Measurements from ENCODE around the gene CLHC1. TPM values are rescaled to one million over a fixed set of nuclear protein-coding genes. Genes with fewer than 3 reads are reported as not detected.

CLHC1 gene
- total RNA-seq, 1 experiment from 2014 or later: 11.1 TPM

DNA sequence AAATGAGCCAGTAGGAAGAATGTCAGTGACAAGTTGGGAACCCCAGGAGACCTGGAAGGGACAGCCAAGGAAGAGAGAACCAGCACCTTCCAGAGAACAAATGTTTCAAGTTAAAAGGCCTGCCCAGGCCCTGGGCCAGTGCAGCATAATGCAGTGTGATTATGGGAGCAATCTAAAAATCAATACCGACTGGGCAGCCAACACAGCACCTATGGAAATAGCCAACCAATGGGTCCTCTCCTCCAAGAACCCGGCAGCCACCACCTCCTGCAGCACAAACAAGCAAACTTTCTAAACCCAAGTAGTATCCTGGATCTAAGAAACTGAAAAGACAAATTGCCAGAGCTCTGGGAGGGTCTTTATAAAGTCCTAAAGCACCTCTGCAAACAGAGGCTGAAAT is 71.7 kb downstream of the CLHC1 start:
- Histone ChIP-seq H3K27me3 (ENCODE audit: insufficient read depth, low read length) (no peaks in the 10 kb centered on the region), H3K9me3 (ENCODE audit: control insufficient read depth in 1 of 2, insufficient read depth in 1 of 2, low read depth in 1 of 2, low read length in 2 of 2) (no peaks in the 10 kb centered on the region), H3K4me2 (ENCODE audit: low read length) (no peak overlapping the region), H2AFZ (ENCODE audit: low read depth, low read length, poor library complexity, severe bottlenecking) (no peak overlapping the region), H4K20me1 (ENCODE audit: insufficient read depth) (no peaks in the 10 kb centered on the region), H3K9ac (ENCODE audit: low read length) (no peak overlapping the region), H3K4me3 (replicated peaks in 1 of 2; ENCODE audit: low read depth in 1 of 2, low read length in 2 of 2) (no peak overlapping the region), H3K4me1 (ENCODE audit: control insufficient read depth in 1 of 2, insufficient read depth in 2 of 2, low read length in 2 of 2) (peaks cover 0 to 7% of the 10 kb centered on the region in 2 experiments; a peak in 1 of 4 replicates), H3K79me2 (ENCODE audit: insufficient read depth, low read length) (no peaks in the 10 kb centered on the region), H3K36me3 (ENCODE audit: control insufficient read depth in 1 of 2, insufficient read depth in 2 of 2, low read length in 2 of 2) (no peaks in the 10 kb centered on the region), H3K9me2 (ENCODE audit: insufficient read depth) (no peaks in the 10 kb centered on the region), H3K27ac (ENCODE audit: low read depth, low read length) (no peak overlapping the region)
- ChIA-PET RAD21 (ENCODE audit: low non-redundant PET in 1 of 2, low total read pairs in 2 of 2, uncharacterized antibody in 2 of 2, unreplicated experiment in 2 of 2) (no interaction called here), CTCF (no interaction called here), POLR2A (interaction anchor here (1.6 kb wide), 1 partner anchor 45 kb away, joined by 5 read pairs; no protein-coding TSS in a partner anchor)
- no peak for ATAC-seq
- no TSS peak for BruUV-seq (replicated peaks)
- TF ChIP-seq, protein P1, sequence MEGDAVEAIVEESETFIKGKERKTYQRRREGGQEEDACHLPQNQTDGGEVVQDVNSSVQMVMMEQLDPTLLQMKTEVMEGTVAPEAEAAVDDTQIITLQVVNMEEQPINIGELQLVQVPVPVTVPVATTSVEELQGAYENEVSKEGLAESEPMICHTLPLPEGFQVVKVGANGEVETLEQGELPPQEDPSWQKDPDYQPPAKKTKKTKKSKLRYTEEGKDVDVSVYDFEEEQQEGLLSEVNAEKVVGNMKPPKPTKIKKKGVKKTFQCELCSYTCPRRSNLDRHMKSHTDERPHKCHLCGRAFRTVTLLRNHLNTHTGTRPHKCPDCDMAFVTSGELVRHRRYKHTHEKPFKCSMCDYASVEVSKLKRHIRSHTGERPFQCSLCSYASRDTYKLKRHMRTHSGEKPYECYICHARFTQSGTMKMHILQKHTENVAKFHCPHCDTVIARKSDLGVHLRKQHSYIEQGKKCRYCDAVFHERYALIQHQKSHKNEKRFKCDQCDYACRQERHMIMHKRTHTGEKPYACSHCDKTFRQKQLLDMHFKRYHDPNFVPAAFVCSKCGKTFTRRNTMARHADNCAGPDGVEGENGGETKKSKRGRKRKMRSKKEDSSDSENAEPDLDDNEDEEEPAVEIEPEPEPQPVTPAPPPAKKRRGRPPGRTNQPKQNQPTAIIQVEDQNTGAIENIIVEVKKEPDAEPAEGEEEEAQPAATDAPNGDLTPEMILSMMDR (IDR thresholded peaks at IDR 0.05 in 2 of 3, conservative IDR thresholded peaks at IDR 0.05 in 1 of 3; ENCODE audit: borderline replicate concordance in 1 of 3, insufficient read depth in 1 of 3, low read depth in 2 of 3, low read length in 2 of 3): no peak
- no peak for TF ChIP-seq SIN3A (IDR thresholded peaks at IDR 0.05; ENCODE audit: low read depth)
- TF ChIP-seq ZNF274 (IDR thresholded peaks at IDR 0.05; ENCODE audit: low read depth, low read length): no peak
- no peak for TF ChIP-seq EZH2phosphoT487 (IDR thresholded peaks at IDR 0.05; ENCODE audit: borderline replicate concordance)
- TF ChIP-seq EZH2 (IDR thresholded peaks at IDR 0.05): no peak
- no peak for TF ChIP-seq YY1 (IDR thresholded peaks at IDR 0.05; ENCODE audit: extremely low read depth, insufficient replicate concordance, low read depth, low read length)
- TF ChIP-seq POLR2AphosphoS5 (IDR thresholded peaks at IDR 0.05; ENCODE audit: low read depth, low read length): no peak
- no peak for TF ChIP-seq CBX3 (IDR thresholded peaks at IDR 0.05; ENCODE audit: low read depth)
- intact Hi-C loops (cut with micrococcal nuclease): no loop called here
- no peak for DNase-seq (ENCODE audit: low read depth, low spot score)

DNA sequence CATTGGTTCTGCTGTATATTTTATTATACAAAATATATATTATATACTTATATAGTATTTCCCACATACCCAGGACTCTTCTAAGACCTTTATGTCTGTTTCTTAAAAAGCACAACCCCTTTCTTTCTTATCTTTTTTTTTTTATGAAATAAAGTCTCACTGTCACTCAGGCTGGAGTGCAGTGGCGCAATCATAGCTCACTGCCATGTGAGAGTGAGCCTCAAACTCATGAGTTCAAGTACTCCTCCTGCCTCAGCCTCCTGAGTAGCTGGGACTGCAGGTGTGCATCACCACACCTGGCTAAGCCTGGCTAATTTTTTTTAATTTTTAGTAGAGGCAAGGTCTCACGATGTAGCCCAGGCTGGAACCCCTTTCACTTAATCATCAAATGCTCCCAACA is 72.3 kb downstream of the CLHC1 start:
- ATAC-seq: no peak
- no peaks in the 10 kb centered on the region for H4K20me1 ChIP-seq (ENCODE audit: insufficient read depth)
- no peaks in the 10 kb centered on the region for H3K9me3 ChIP-seq (ENCODE audit: control insufficient read depth in 1 of 2, insufficient read depth in 1 of 2, low read depth in 1 of 2, low read length in 2 of 2)
- CTCF ChIA-PET: no interaction called here
- H3K9me2 ChIP-seq (ENCODE audit: insufficient read depth): no peaks in the 10 kb centered on the region
- POLR2A ChIA-PET: interaction anchor here (1.6 kb wide), 1 partner anchor 44 kb away, joined by 5 read pairs; no protein-coding TSS in a partner anchor
- no peak overlapping the region for H3K4me3 ChIP-seq (replicated peaks in 1 of 2; ENCODE audit: low read depth in 1 of 2, low read length in 2 of 2)
- peaks cover 0 to 6% of the 10 kb centered on the region in 2 experiments; a peak in 1 of 4 replicates for H3K4me1 ChIP-seq (ENCODE audit: control insufficient read depth in 1 of 2, insufficient read depth in 2 of 2, low read length in 2 of 2)
- intact Hi-C loops (cut with micrococcal nuclease): no loop called here
- no peak overlapping the region for H3K9ac ChIP-seq (ENCODE audit: low read length)
- no peaks in the 10 kb centered on the region for H3K36me3 ChIP-seq (ENCODE audit: control insufficient read depth in 1 of 2, insufficient read depth in 2 of 2, low read length in 2 of 2)
- RAD21 ChIA-PET (ENCODE audit: low non-redundant PET in 1 of 2, low total read pairs in 2 of 2, uncharacterized antibody in 2 of 2, unreplicated experiment in 2 of 2): no interaction called here
- no peaks in the 10 kb centered on the region for H3K79me2 ChIP-seq (ENCODE audit: insufficient read depth, low read length)
- no peak overlapping the region for H3K27ac ChIP-seq (ENCODE audit: low read depth, low read length)
- TF ChIP-seq EGR1 (IDR thresholded peaks at IDR 0.05; ENCODE audit: low read depth): no peak
- TF ChIP-seq RAD21 (IDR thresholded peaks at IDR 0.05; ENCODE audit: low read depth): no peak
- TF ChIP-seq ZFX (IDR thresholded peaks at IDR 0.05): no peak
- TF ChIP-seq YY1 (IDR thresholded peaks at IDR 0.05; ENCODE audit: extremely low read depth, insufficient replicate concordance, low read depth, low read length): no peak
- TF ChIP-seq SIN3A (IDR thresholded peaks at IDR 0.05; ENCODE audit: low read depth): no peak
- TF ChIP-seq FOSL1 (IDR thresholded peaks at IDR 0.05; ENCODE audit: low read depth): no peak
- TF ChIP-seq EZH2phosphoT487 (IDR thresholded peaks at IDR 0.05; ENCODE audit: borderline replicate concordance): no peak
- no peak for TF ChIP-seq CEBPB (IDR thresholded peaks at IDR 0.05; ENCODE audit: low read depth)
- no peak for TF ChIP-seq ELF1 (IDR thresholded peaks at IDR 0.05; ENCODE audit: borderline replicate concordance, low read depth)
- no peak for TF ChIP-seq SRF (IDR thresholded peaks at IDR 0.05; ENCODE audit: low read depth)
- no peak for TF ChIP-seq CBX3 (IDR thresholded peaks at IDR 0.05; ENCODE audit: low read depth)
- TF ChIP-seq POLR2A (IDR thresholded peaks at IDR 0.05; ENCODE audit: borderline replicate concordance, extremely low read depth, insufficient read depth, insufficient read length): no peak
- H3K27me3 ChIP-seq (ENCODE audit: insufficient read depth, low read length): no peaks in the 10 kb centered on the region
- no TSS peak for BruUV-seq (replicated peaks)
- no peak overlapping the region for H3K4me2 ChIP-seq (ENCODE audit: low read length)
- no peak for DNase-seq (ENCODE audit: low read depth, low spot score)
- no peak overlapping the region for H2AFZ ChIP-seq (ENCODE audit: low read depth, low read length, poor library complexity, severe bottlenecking)

Measured in HCT116 (cell line).